Lung (tissue), 12 donors: Measurements from ENCODE around the gene GTF2F1. TPM values are rescaled to one million over a fixed set of nuclear protein-coding genes. Genes with fewer than 3 reads are reported as not detected.

ENCODE experiments used
- ATAC-seq: fragments of 200-7000 bp; cut with Tn5 transposase; one replicate; pipeline ENCODE4 v1.9.1; 2020; ENCODE audit warnings: moderate number of reproducible peaks; ENCODE audit not compliant: insufficient read depth, low FRiP score
- DNase-seq, 3 donors: peaks; one replicate each; pipeline ENCODE4 v3.0.0-alpha.2; 2013 to 2017
- H3K27ac ChIP-seq, 2 donors: one replicate each; pipeline ENCODE4 v1.5.1; 2013; ENCODE audit warnings: mild to moderate bottlenecking in 2 of 2, moderate library complexity in 2 of 2, control low read depth in 1 of 2, inconsistent platforms in 1 of 2, low read depth in 1 of 2, low read length in 1 of 2
- H3K27me3 ChIP-seq, 3 donors: one replicate each; pipeline ENCODE4 v1.5.1; 2013; ENCODE audit warnings: low read length in 2 of 3; ENCODE audit not compliant: control insufficient read depth in 3 of 3, insufficient read depth in 3 of 3
- H3K36me3 ChIP-seq, 4 donors: one replicate each; pipeline ENCODE4 v1.5.1; 2013; ENCODE audit warnings: low read length in 4 of 4, mild to moderate bottlenecking in 1 of 4, moderate library complexity in 1 of 4; ENCODE audit not compliant: control insufficient read depth in 4 of 4, insufficient read depth in 4 of 4
- H3K4me1 ChIP-seq, 5 donors: one replicate each; pipeline ENCODE4 v1.5.1; 2013; ENCODE audit warnings: low read length in 5 of 5, mild to moderate bottlenecking in 2 of 5, moderate library complexity in 1 of 5; ENCODE audit not compliant: control insufficient read depth in 5 of 5, insufficient read depth in 5 of 5
- H3K4me3 ChIP-seq: one replicate; pipeline ENCODE4 v1.5.1; 2013; ENCODE audit warnings: mild to moderate bottlenecking, control low read depth, moderate library complexity
- H3K9ac ChIP-seq, 2 donors: one replicate each; pipeline ENCODE4 v1.5.1; 2013; ENCODE audit warnings: low read length in 2 of 2, control low read depth in 1 of 2; ENCODE audit not compliant: insufficient read depth in 1 of 2
- H3K9me3 ChIP-seq, 4 donors: one replicate each; pipeline ENCODE4 v1.5.1; 2013; ENCODE audit warnings: low read length in 3 of 4, mild to moderate bottlenecking in 1 of 4, moderate library complexity in 1 of 4; ENCODE audit not compliant: control insufficient read depth in 4 of 4, insufficient read depth in 3 of 4
- WGBS, 2 donors: extraction: QIAGEN DNeasy Blood & Tissue Kit; methylation state at CpG; one replicate each; pipeline ENCODE4 v1.1.7; 2013; 5-methylcytosine and 5-hydroxymethylcytosine counted together
- polyA plus RNA-seq, 2 donors: library from polyadenylated mRNA; stranded (reverse); fragments of 200-250 nt; gene quantifications; one replicate each; pipeline ENCODE4 v1.2.1, GENCODE V29; 2013
- total RNA-seq, 2 donors: library from RNA; depleted of rRNA in 1 of 2; stranded (reverse); fragments of >200 nt in 1 of 2; gene quantifications; one replicate each; pipeline ENCODE4 v1.2.1, GENCODE V29; 2014 to 2021
- TF ChIP-seq, protein P1 (sequence below): IDR thresholded peaks from 2 replicates; pipeline ENCODE4 v1.5.1; 2012; ENCODE audit warnings: mild to moderate bottlenecking; ENCODE audit errors: control extremely low read depth, extremely low read depth
- donor health status: control.
- donor health status: control.
- donor health status: Bipolar disorder and iron deficiency.
- donor health status: healthy.
- donor health status: DM: yes; HTN: yes; CAD: no.

GTF2F1 gene
- total and polyA plus RNA-seq, 4 donors: 45.4 to 53.5 (median 48.3) TPM

- peaks cover 0 to 27% (median 10%) of the 10 kb centered on the region in 5 donors for H3K4me1 ChIP-seq
- WGBS, 2 donors: 78 to 85% methylated on average over 33 of the region's 33 CpGs
- H3K27me3 ChIP-seq: no peaks in the 10 kb centered on the region
- DNase-seq (peak in 1 of 3 donors; percentile 35), ATAC-seq (no peak)
- no peak overlapping the region for H3K27ac ChIP-seq
- H3K9ac ChIP-seq: no peak overlapping the region
- no peak overlapping the region for H3K4me3 ChIP-seq
- H3K36me3 ChIP-seq: peaks cover 20 to 79% (median 52%) of the 10 kb centered on the region in 4 donors
- H3K9me3 ChIP-seq: no peaks in the 10 kb centered on the region
- TF ChIP-seq, protein P1, sequence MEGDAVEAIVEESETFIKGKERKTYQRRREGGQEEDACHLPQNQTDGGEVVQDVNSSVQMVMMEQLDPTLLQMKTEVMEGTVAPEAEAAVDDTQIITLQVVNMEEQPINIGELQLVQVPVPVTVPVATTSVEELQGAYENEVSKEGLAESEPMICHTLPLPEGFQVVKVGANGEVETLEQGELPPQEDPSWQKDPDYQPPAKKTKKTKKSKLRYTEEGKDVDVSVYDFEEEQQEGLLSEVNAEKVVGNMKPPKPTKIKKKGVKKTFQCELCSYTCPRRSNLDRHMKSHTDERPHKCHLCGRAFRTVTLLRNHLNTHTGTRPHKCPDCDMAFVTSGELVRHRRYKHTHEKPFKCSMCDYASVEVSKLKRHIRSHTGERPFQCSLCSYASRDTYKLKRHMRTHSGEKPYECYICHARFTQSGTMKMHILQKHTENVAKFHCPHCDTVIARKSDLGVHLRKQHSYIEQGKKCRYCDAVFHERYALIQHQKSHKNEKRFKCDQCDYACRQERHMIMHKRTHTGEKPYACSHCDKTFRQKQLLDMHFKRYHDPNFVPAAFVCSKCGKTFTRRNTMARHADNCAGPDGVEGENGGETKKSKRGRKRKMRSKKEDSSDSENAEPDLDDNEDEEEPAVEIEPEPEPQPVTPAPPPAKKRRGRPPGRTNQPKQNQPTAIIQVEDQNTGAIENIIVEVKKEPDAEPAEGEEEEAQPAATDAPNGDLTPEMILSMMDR: no peak
Measured at GRCh38 chr19:6417713-6418561, 25.0 kb upstream of the GTF2F1 start.

- Histone ChIP-seq H3K27me3 (no peaks in the 10 kb centered on the region), H3K4me1 (peaks cover 0 to 28% (median 10%) of the 10 kb centered on the region in 5 donors), H3K27ac (no peak overlapping the region), H3K9ac (no peak overlapping the region), H3K9me3 (no peaks in the 10 kb centered on the region), H3K36me3 (peaks cover 20 to 79% (median 46%) of the 10 kb centered on the region in 4 donors), H3K4me3 (no peak overlapping the region)
- ATAC-seq (no peak), DNase-seq (no peak)
- TF ChIP-seq, protein P1: no peak
- WGBS, 2 donors: 96% methylated on average over 27 to 29 of the region's 29 CpGs
Measured at GRCh38 chr19:6416658-6417405, 23.9 kb upstream of the GTF2F1 start.

DNA sequence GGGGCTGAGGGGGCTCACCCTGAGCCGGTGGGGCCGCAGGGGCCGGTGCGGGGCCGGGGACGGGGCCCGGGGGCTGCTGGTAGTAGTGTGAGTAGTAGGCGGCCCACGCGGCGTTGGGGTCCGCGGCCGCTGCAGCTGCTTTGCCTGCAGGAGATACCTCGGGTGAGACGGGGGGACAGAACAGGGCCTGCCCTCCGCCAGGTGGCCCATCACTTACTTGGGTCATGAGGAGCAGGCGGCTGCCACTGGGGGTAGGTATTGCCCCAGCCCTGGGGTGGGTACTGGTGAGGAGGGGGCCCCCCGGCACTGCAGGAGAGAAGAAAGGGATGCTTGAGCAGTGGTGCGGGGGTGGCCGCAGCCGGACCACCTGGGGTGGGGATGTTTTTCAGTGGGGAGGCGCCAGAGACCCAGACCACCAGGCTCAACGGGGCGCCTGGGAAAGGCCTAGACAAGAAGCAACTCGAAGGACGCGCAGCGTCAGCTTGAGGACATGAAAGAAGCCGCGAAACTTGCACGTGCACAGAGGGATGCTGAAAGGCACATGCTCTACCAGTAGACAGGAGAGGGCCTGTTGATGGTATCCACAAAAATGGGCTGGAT, 22.7 kb upstream of the GTF2F1 start:
- H3K9ac ChIP-seq: no peak overlapping the region
- ATAC-seq: no peak
- no peak overlapping the region for H3K4me3 ChIP-seq
- TF ChIP-seq, protein P1: no peak
- no peaks in the 10 kb centered on the region for H3K9me3 ChIP-seq
- H3K36me3 ChIP-seq: peaks cover 20 to 67% (median 39%) of the 10 kb centered on the region in 4 donors
- DNase-seq: no peak
- no peak overlapping the region for H3K27ac ChIP-seq
- no peaks in the 10 kb centered on the region for H3K27me3 ChIP-seq
- peaks cover 0 to 31% (median 10%) of the 10 kb centered on the region in 5 donors for H3K4me1 ChIP-seq
- WGBS, 2 donors: 95 to 98% methylated on average over 32 of the region's 32 CpGs
